Measurements from ENCODE around the gene RPS6KL1. TPM values are rescaled to one million over a fixed set of nuclear protein-coding genes. Genes with fewer than 3 reads are reported as not detected.

The RPS6KL1 gene
- total RNA-seq, 1 donor: 0.36 TPM

DNA sequence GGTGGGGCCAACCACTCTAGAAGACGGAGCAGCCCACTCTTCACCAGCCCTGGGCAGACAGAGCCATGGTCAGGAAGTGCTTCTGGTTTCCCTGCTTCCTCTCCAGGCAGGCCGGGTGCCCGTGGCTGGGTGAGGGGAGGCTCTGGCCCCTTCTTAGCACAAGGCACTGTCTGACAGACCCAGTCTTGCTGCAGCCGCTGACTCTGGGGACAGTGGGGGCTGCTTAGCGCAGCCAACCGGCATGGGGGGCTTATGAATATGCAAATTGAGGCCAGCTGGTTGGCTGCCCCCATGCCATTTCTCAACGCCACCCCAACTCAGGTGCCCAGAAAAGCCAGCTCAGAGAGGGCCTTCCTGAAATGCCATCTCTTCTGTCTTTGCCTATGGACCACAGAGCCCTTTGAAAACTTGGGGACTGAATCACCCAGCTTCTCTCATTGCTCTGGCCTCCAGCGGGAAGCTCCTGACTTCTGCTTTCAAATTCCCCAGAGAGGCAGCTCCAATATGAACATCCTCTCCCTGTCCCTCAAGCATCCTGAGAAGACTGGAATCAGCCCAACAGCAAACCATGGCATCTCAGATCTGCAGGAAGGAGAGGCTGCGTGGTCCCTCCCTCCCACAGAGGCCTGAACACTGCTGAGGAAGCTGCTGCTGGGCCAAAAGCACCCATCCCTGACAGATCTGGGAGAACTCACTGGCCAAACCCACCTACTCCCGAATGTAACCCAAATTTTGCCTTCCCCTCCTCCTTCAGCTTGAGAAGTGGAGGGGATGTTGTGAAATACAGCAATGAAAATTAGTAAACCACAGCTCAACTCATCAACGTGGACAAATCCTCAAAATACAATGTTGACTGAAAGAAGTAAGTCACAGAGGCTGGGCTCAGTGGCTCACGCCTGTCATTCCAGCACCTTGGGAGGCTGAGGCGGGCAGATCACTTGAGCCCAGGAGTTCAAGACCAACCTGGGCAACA, 46.8 kb downstream of the RPS6KL1 start, which contains the start of gene PROX2:
TSS of gene PROX2 (minus strand) at position 205 of the 973 bp plus-strand sequence. CDS start 12,311 bp downstream, outside the sequence.
- no peaks in the 10 kb centered on the region for H3K79me2 ChIP-seq (ENCODE audit: insufficient read depth, low read length)
- DNase-seq (ENCODE audit: insufficient read length, low spot score, missing footprints): peak; percentile 66
- H3K9me3 ChIP-seq (ENCODE audit: low read depth, low read length): no peaks in the 10 kb centered on the region
- no peak within 1 kb of the TSS for H3K4me2 ChIP-seq (ENCODE audit: insufficient read depth, low read length)
- TF ChIP-seq, protein P1, sequence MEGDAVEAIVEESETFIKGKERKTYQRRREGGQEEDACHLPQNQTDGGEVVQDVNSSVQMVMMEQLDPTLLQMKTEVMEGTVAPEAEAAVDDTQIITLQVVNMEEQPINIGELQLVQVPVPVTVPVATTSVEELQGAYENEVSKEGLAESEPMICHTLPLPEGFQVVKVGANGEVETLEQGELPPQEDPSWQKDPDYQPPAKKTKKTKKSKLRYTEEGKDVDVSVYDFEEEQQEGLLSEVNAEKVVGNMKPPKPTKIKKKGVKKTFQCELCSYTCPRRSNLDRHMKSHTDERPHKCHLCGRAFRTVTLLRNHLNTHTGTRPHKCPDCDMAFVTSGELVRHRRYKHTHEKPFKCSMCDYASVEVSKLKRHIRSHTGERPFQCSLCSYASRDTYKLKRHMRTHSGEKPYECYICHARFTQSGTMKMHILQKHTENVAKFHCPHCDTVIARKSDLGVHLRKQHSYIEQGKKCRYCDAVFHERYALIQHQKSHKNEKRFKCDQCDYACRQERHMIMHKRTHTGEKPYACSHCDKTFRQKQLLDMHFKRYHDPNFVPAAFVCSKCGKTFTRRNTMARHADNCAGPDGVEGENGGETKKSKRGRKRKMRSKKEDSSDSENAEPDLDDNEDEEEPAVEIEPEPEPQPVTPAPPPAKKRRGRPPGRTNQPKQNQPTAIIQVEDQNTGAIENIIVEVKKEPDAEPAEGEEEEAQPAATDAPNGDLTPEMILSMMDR (IDR thresholded peaks at IDR 0.05; ENCODE audit: extremely low read depth, low read depth, low read length): no peak
- no peak within 1 kb of the TSS for H3K27ac ChIP-seq (ENCODE audit: low read depth, low read length)
- no peaks in the 10 kb centered on the region for H3K27me3 ChIP-seq (ENCODE audit: insufficient read depth, low read length)
- no peaks in the 10 kb centered on the region for H4K20me1 ChIP-seq (ENCODE audit: insufficient read depth, low read length)
- H3K4me1 ChIP-seq (ENCODE audit: insufficient read depth, low read length): peaks cover 12% of the 10 kb centered on the region
- H3K36me3 ChIP-seq (ENCODE audit: insufficient read depth, low read length): no peaks in the 10 kb centered on the region
- no peak within 1 kb of the TSS for H3K4me3 ChIP-seq (ENCODE audit: insufficient read depth, low read length)
- peak within 1 kb of the TSS; percentile 19 for H2AFZ ChIP-seq (ENCODE audit: low read length)

- peaks cover 8% of the 10 kb centered on the region for H3K4me1 ChIP-seq (ENCODE audit: insufficient read depth, low read length)
- H3K9me3 ChIP-seq (ENCODE audit: low read depth, low read length): no peaks in the 10 kb centered on the region
- no peak overlapping the region for H3K27ac ChIP-seq (ENCODE audit: low read depth, low read length)
- no peak for DNase-seq (ENCODE audit: insufficient read length, low spot score, missing footprints)
- H3K36me3 ChIP-seq (ENCODE audit: insufficient read depth, low read length): no peaks in the 10 kb centered on the region
- H2AFZ ChIP-seq (ENCODE audit: low read length): no peak overlapping the region
- TF ChIP-seq, protein P1 (IDR thresholded peaks at IDR 0.05; ENCODE audit: extremely low read depth, low read depth, low read length): no peak
- H3K4me2 ChIP-seq (ENCODE audit: insufficient read depth, low read length): no peak overlapping the region
- no peaks in the 10 kb centered on the region for H4K20me1 ChIP-seq (ENCODE audit: insufficient read depth, low read length)
- no peaks in the 10 kb centered on the region for H3K79me2 ChIP-seq (ENCODE audit: insufficient read depth, low read length)
- H3K4me3 ChIP-seq (ENCODE audit: insufficient read depth, low read length): no peak overlapping the region
- no peaks in the 10 kb centered on the region for H3K27me3 ChIP-seq (ENCODE audit: insufficient read depth, low read length)
Measured at GRCh38 chr14:74875204-74875603, 47.9 kb downstream of the RPS6KL1 start.

DNA sequence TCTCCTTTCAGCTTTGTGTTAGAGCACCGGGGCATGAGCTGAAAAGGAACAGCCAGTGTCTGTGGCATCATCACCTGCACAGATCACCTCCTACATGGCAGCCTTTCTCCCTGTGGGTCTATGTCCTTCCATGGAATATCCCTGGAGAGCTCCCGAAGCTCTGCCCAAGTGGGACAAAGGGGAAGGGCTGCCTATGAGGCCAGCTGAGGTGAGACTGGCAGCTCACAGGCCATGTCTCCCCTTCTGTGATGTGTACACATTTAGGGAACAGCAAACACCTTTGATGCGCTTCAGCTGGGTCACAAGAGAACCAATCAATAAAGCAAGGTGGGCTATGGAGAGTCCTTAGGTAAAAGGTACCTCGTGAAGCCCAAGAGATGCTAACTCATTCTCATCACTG, 51.2 kb downstream of the RPS6KL1 start:
- TF ChIP-seq, protein P1 (IDR thresholded peaks at IDR 0.05; ENCODE audit: extremely low read depth, low read depth, low read length): no peak
- H3K4me2 ChIP-seq (ENCODE audit: insufficient read depth, low read length): no peak overlapping the region

DNA sequence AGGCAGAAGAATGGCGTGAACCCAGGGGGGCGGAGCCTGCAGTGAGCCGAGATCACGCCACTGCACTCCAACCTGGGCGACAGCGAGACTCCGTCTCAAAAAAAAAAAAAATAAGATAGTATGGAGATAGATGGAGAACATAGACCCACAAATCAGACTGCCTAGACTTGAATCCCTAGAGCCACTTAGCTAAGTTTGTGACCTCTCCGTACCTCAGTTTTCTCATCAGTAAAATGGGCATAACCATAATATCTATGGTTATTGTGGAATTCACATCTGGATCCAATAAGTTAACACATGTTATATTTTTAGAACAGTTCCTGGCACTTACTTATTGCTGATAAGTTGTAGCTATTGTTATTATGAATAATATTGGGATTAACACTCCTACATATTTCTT, 54.3 kb downstream of the RPS6KL1 start:
- TF ChIP-seq, protein P1 (IDR thresholded peaks at IDR 0.05; ENCODE audit: extremely low read depth, low read depth, low read length): no peak
- no peak overlapping the region for H2AFZ ChIP-seq (ENCODE audit: low read length)
- no peaks in the 10 kb centered on the region for H3K79me2 ChIP-seq (ENCODE audit: insufficient read depth, low read length)
- no peaks in the 10 kb centered on the region for H3K36me3 ChIP-seq (ENCODE audit: insufficient read depth, low read length)
- no peaks in the 10 kb centered on the region for H3K4me1 ChIP-seq (ENCODE audit: insufficient read depth, low read length)
- H3K9me3 ChIP-seq (ENCODE audit: low read depth, low read length): no peaks in the 10 kb centered on the region
- H4K20me1 ChIP-seq (ENCODE audit: insufficient read depth, low read length): no peaks in the 10 kb centered on the region
- no peaks in the 10 kb centered on the region for H3K27me3 ChIP-seq (ENCODE audit: insufficient read depth, low read length)
- DNase-seq (ENCODE audit: insufficient read length, low spot score, missing footprints): peak; percentile 10
- H3K4me3 ChIP-seq (ENCODE audit: insufficient read depth, low read length): no peak overlapping the region
- H3K27ac ChIP-seq (ENCODE audit: low read depth, low read length): no peak overlapping the region
- no peak overlapping the region for H3K4me2 ChIP-seq (ENCODE audit: insufficient read depth, low read length)

More for the DNA sequence above, 51.2 kb downstream of the RPS6KL1 start:
- H3K79me2 ChIP-seq (ENCODE audit: insufficient read depth, low read length): no peaks in the 10 kb centered on the region
- no peak overlapping the region for H3K4me3 ChIP-seq (ENCODE audit: insufficient read depth, low read length)
- H3K27me3 ChIP-seq (ENCODE audit: insufficient read depth, low read length): no peaks in the 10 kb centered on the region
- no peak overlapping the region for H2AFZ ChIP-seq (ENCODE audit: low read length)
- H3K4me1 ChIP-seq (ENCODE audit: insufficient read depth, low read length): peaks cover 8% of the 10 kb centered on the region
- no peaks in the 10 kb centered on the region for H3K9me3 ChIP-seq (ENCODE audit: low read depth, low read length)
- no peaks in the 10 kb centered on the region for H3K36me3 ChIP-seq (ENCODE audit: insufficient read depth, low read length)
- DNase-seq (ENCODE audit: insufficient read length, low spot score, missing footprints): no peak
- no peak overlapping the region for H3K27ac ChIP-seq (ENCODE audit: low read depth, low read length)
- H4K20me1 ChIP-seq (ENCODE audit: insufficient read depth, low read length): no peaks in the 10 kb centered on the region

Data from osteoblast (primary cell).